Stimulated activated CD4-positive, alpha-beta T cell treated with anti-CD3 and anti-CD28 coated beads, Interleukin-2, amount 100 ng/mL, for 24 hours (primary cell): ENCODE measurements around the gene MINAR1.
"Not testable (repeated sequence)": the region's sequence is repeated elsewhere in the genome, so short reads cannot be mapped to it uniquely, and the experiment has no call there.

Experiments used
- DNase-seq, 2 donors: peaks; one replicate each; pipeline ENCODE4 v3.0.0-alpha.2; 2020

The MINAR1 gene

GRCh38 chr15:79431636-79432344 lies at the start of gene MINAR1:
Gene MINAR1 (plus strand): TSS chr15:79432336. CDS start chr15:79456148, 23,812 bp downstream.
- peak in 1 of 2 donors; percentile 41 for DNase-seq

- DNase-seq: no peak
Observed at GRCh38 chr15:79394231-79394630, 37.9 kb upstream of the MINAR1 start.

GRCh38 chr15:79396850-79397249 lies 35.3 kb upstream of the MINAR1 start:
- no peak for DNase-seq

- no peak for DNase-seq
Observed at GRCh38 chr15:79397269-79397910, 34.7 kb upstream of the MINAR1 start.

- no peak for DNase-seq
Observed at GRCh38 chr15:79399606-79400005, 32.5 kb upstream of the MINAR1 start.

- no peak for DNase-seq
Observed at GRCh38 chr15:79400650-79401049, 31.5 kb upstream of the MINAR1 start.

- DNase-seq: no peak
Observed at GRCh38 chr15:79401301-79401700, 30.8 kb upstream of the MINAR1 start.

GRCh38 chr15:79402136-79402535 lies 30.0 kb upstream of the MINAR1 start:
- no peak for DNase-seq

GRCh38 chr15:79403501-79403900 lies 28.6 kb upstream of the MINAR1 start:
- DNase-seq: no peak

GRCh38 chr15:79406210-79406609 lies 25.9 kb upstream of the MINAR1 start:
- no peak for DNase-seq

- no peak for DNase-seq
Observed at GRCh38 chr15:79408041-79408440, 24.1 kb upstream of the MINAR1 start.

- no peak for DNase-seq
Observed at GRCh38 chr15:79410237-79410636, 21.9 kb upstream of the MINAR1 start.

GRCh38 chr15:79412010-79412409 lies 20.1 kb upstream of the MINAR1 start:
- no peak for DNase-seq

GRCh38 chr15:79412429-79412828 lies 19.7 kb upstream of the MINAR1 start:
- DNase-seq: no peak

- DNase-seq: no peak
Observed at GRCh38 chr15:79416876-79417275, 15.3 kb upstream of the MINAR1 start.

GRCh38 chr15:79418693-79419279 lies 13.3 kb upstream of the MINAR1 start:
- DNase-seq: no peak

- no peak for DNase-seq
Observed at GRCh38 chr15:79425591-79426295, 6.4 kb upstream of the MINAR1 start.

GRCh38 chr15:79426899-79427298 lies 5.2 kb upstream of the MINAR1 start:
- DNase-seq: not testable (repeated sequence)

GRCh38 chr15:79427781-79428598 lies 4.1 kb upstream of the MINAR1 start:
- DNase-seq: no peak

GRCh38 chr15:79430901-79431635 lies 1.1 kb upstream of the MINAR1 start:
- no peak for DNase-seq

- no peak for DNase-seq
Observed at GRCh38 chr15:79432345-79433275, 474 bp downstream of the MINAR1 start.
